Activated CD8-positive, alpha-beta T cell treated with anti-CD3 and anti-CD28 coated beads for 36 hours (primary cell): Measurements from ENCODE around the gene ALKBH7. TPM values are rescaled to one million over a fixed set of nuclear protein-coding genes. Genes with fewer than 3 reads are reported as not detected.

Experiments
- ATAC-seq: fragments of 200-7000 bp; cut with Tn5 transposase; one replicate; pipeline ENCODE4 v1.10.0; 2021; ENCODE audit warnings: mild to moderate bottlenecking, moderate library complexity
- CTCF ChIA-PET: fragments of 350-600 bp; sonication (Branson Sonifier 250); formaldehyde crosslinking; loops from one replicate; lab custom pipeline; 2021; ENCODE audit warnings: antibody characterized with exemption; lab: Charles Lee
- POLR2A ChIA-PET: fragments of 350-600 bp; sonication (Branson Sonifier 250); formaldehyde crosslinking; loops from one replicate; lab custom pipeline; 2021; ENCODE audit warnings: antibody characterized with exemption; lab: Charles Lee
- DNase-seq: peaks from one replicate; pipeline ENCODE4 v3.0.0-alpha.2; 2020
- H3K27ac Mint-ChIP-seq: one replicate; pipeline ENCODE4 v1.8.0; 2021; ENCODE audit warnings: mild to moderate bottlenecking, mixed read lengths
- H3K27me3 Mint-ChIP-seq: one replicate; pipeline ENCODE4 v1.8.0; 2021; ENCODE audit warnings: mixed read lengths
- H3K36me3 Mint-ChIP-seq: one replicate; pipeline ENCODE4 v1.8.0; 2021; ENCODE audit warnings: low read depth, mixed read lengths
- H3K4me1 Mint-ChIP-seq: one replicate; pipeline ENCODE4 v1.8.0; 2021; ENCODE audit warnings: low read depth, mixed read lengths
- H3K4me3 Mint-ChIP-seq: one replicate; pipeline ENCODE4 v1.8.0; 2021; ENCODE audit warnings: mild to moderate bottlenecking, moderate library complexity, mixed read lengths
- H3K9me3 Mint-ChIP-seq: one replicate; pipeline ENCODE4 v1.8.0; 2021; ENCODE audit warnings: mixed read lengths
- CTCF ChIP-seq: fragments of 200-600 bp; IDR thresholded peaks from one replicate; pipeline ENCODE4 v1.8.0; 2022; ENCODE audit warnings: antibody characterized with exemption, mild to moderate bottlenecking
- intact Hi-C: fragments of 100-400 bp; cut with micrococcal nuclease; formaldehyde crosslinking; loops from one replicate; pipeline ENCODE4 v1.10.0; 2022
- total RNA-seq, 2 experiments: library from RNA; stranded (reverse); gene quantifications; one replicate each; pipeline ENCODE4 v1.2.3, GENCODE V29; 2021

ALKBH7 gene
- 10 to 100 TPM; 34.9 to 40.1 TPM for total RNA-seq

GRCh38 chr19:6372594-6373095 lies at the start of gene ALKBH7:
ALKBH7 (plus strand) TSS chr19:6372794; CDS start chr19:6372821, 27 bp downstream.
- ChIA-PET POLR2A (interaction anchor here (0.9 to 3.8 kb wide), 4 partner anchors 10 to 15 kb away, joined by 4 to 20 read pairs (median 4); partner anchors contain the start of gene CLPP), CTCF (interaction anchor here (1.2 to 1.5 kb wide), 2 partner anchors 10 to 39 kb away, joined by 5 to 9 read pairs; no protein-coding TSS in a partner anchor)
- peak within 1 kb of the TSS; percentile 92 for H3K27ac Mint-ChIP-seq
- no peaks in the 10 kb centered on the region for H3K9me3 Mint-ChIP-seq
- intact Hi-C loops = no loop called here
- peak within 1 kb of the TSS; percentile 83 for H3K4me3 Mint-ChIP-seq
- H3K36me3 Mint-ChIP-seq = peaks cover 7% of the 10 kb centered on the region
- TF ChIP-seq CTCF = no peak
- no peaks in the 10 kb centered on the region for H3K27me3 Mint-ChIP-seq
- peak; percentile 99 for DNase-seq
- peak; percentile 78 for ATAC-seq
- peaks cover 10% of the 10 kb centered on the region for H3K4me1 Mint-ChIP-seq

- no peaks in the 10 kb centered on the region for H3K4me1 Mint-ChIP-seq
- TF ChIP-seq CTCF = no peak
- CTCF ChIA-PET = interaction anchor here (1.4 kb wide), 1 partner anchor 106 kb away, joined by 3 read pairs; no protein-coding TSS in a partner anchor
Measured at GRCh38 chr19:6324757-6325156, 47.8 kb upstream of the ALKBH7 start.

GRCh38 chr19:6325614-6326013 lies 47.0 kb upstream of the ALKBH7 start:
- POLR2A ChIA-PET = no interaction called here
- Mint-ChIP-seq H3K36me3 (peaks cover 3% of the 10 kb centered on the region), H3K27me3 (no peaks in the 10 kb centered on the region), H3K9me3 (peaks cover 2% of the 10 kb centered on the region), H3K4me3 (no peak overlapping the region), H3K4me1 (no peaks in the 10 kb centered on the region), H3K27ac (no peak overlapping the region)
- DNase-seq (no peak), ATAC-seq (no peak)
- no peak for TF ChIP-seq CTCF
- intact Hi-C loops = no loop called here
- CTCF ChIA-PET = no interaction called here

More at GRCh38 chr19:6324757-6325156, 47.8 kb upstream of the ALKBH7 start:
- H3K4me3 Mint-ChIP-seq = no peak overlapping the region
- POLR2A ChIA-PET = no interaction called here
- peaks cover 2% of the 10 kb centered on the region for H3K9me3 Mint-ChIP-seq
- H3K36me3 Mint-ChIP-seq = peaks cover 3% of the 10 kb centered on the region
- intact Hi-C loops = no loop called here
- no peaks in the 10 kb centered on the region for H3K27me3 Mint-ChIP-seq
- no peak for ATAC-seq
- no peak overlapping the region for H3K27ac Mint-ChIP-seq
- DNase-seq = no peak

GRCh38 chr19:6326815-6327214 lies 45.8 kb upstream of the ALKBH7 start:
- POLR2A ChIA-PET = interaction anchor here (0.7 to 1.2 kb wide), 2 partner anchors 10 to 60 kb away, joined by 3 read pairs; no protein-coding TSS in a partner anchor
- no peak overlapping the region for H3K27ac Mint-ChIP-seq

More at GRCh38 chr19:6326815-6327214, 45.8 kb upstream of the ALKBH7 start:
- no peak for DNase-seq
- no peaks in the 10 kb centered on the region for H3K4me1 Mint-ChIP-seq
- H3K9me3 Mint-ChIP-seq = peaks cover 2% of the 10 kb centered on the region
- H3K27me3 Mint-ChIP-seq = no peaks in the 10 kb centered on the region
- no peak overlapping the region for H3K4me3 Mint-ChIP-seq
- CTCF ChIA-PET = interaction anchor here (1.2 to 1.7 kb wide), 2 partner anchors 27 to 200 kb away, joined by 3 read pairs; no protein-coding TSS in a partner anchor
- ATAC-seq = no peak
- TF ChIP-seq CTCF = no peak
- intact Hi-C loops = no loop called here
- peaks cover 3% of the 10 kb centered on the region for H3K36me3 Mint-ChIP-seq
